Pons (tissue), 1 donor: ENCODE results near the gene TNRC18.
"Not testable (repeated sequence)": the region's sequence is repeated elsewhere in the genome, so short reads cannot be mapped to it uniquely, and the experiment has no call there.

Experiments
- DNase-seq: peaks from one replicate; pipeline ENCODE4 v3.0.0-alpha.2; 2016; ENCODE audit warnings: low spot score

TNRC18 gene

GRCh38 chr7:5267829-5268228 is 155.8 kb downstream of the TNRC18 start:
- not testable (repeated sequence) for DNase-seq

- DNase-seq: no peak
These were observed 157.2 kb downstream of the TNRC18 start for GRCh38 chr7:5266191-5267028.

GRCh38 chr7:5265320-5266190 is 158.1 kb downstream of the TNRC18 start:
- no peak for DNase-seq

GRCh38 chr7:5263066-5263465 is 160.6 kb downstream of the TNRC18 start:
- not testable (repeated sequence) for DNase-seq

GRCh38 chr7:5260530-5261068 is 163.0 kb downstream of the TNRC18 start:
- DNase-seq: not testable (repeated sequence)
